RWPE2 (cell line): ENCODE data around the gene ACSBG1.

ENCODE experiments used
- ATAC-seq: fragments of 200-7000 bp; cut with Tn5 transposase; 3 replicates; pipeline ENCODE4 v1.9.1; 2021; ENCODE audit warnings: low read depth
- DNase-seq: peaks from one replicate; pipeline ENCODE4 v3.0.0-alpha.2; 2020; ENCODE audit warnings: low spot score
- H3K27ac ChIP-seq: fragments of 450-650 bp; 2 replicates; pipeline ENCODE4 v1.5.1; 2017; ENCODE audit warnings: mild to moderate bottlenecking; ENCODE audit not compliant: poor library complexity, severe bottlenecking
- H3K27me3 ChIP-seq: fragments of 250-450 bp; sonication (Bioruptor Pico); 2 replicates; pipeline ENCODE4 v1.5.1; 2021; ENCODE audit warnings: mild to moderate bottlenecking, moderate library complexity; ENCODE audit not compliant: insufficient read depth, poor library complexity, severe bottlenecking
- H3K36me3 ChIP-seq: fragments of 250-450 bp; sonication (Bioruptor Pico); 2 replicates; pipeline ENCODE4 v1.5.1; 2020; ENCODE audit warnings: low read depth, mild to moderate bottlenecking, moderate library complexity
- H3K4me1 ChIP-seq: fragments of 250-450 bp; sonication (Bioruptor Pico); 2 replicates; pipeline ENCODE4 v1.5.1; 2021; ENCODE audit warnings: mild to moderate bottlenecking, moderate library complexity; ENCODE audit not compliant: insufficient read depth, poor library complexity, severe bottlenecking
- H3K4me3 ChIP-seq: fragments of 250-450 bp; sonication (Bioruptor Pico); 2 replicates; pipeline ENCODE4 v1.5.1; 2021; ENCODE audit warnings: mild to moderate bottlenecking, moderate library complexity; ENCODE audit not compliant: severe bottlenecking
- H3K9me3 ChIP-seq: fragments of 250-450 bp; sonication (Bioruptor Pico); 2 replicates; pipeline ENCODE4 v1.5.1; 2021; ENCODE audit warnings: mild to moderate bottlenecking, moderate library complexity; ENCODE audit not compliant: severe bottlenecking
- CTCF ChIP-seq: fragments of 450-650 bp; IDR thresholded peaks from one replicate; pipeline ENCODE4 v1.5.1; 2017; ENCODE audit warnings: mild to moderate bottlenecking, moderate library complexity; ENCODE audit not compliant: poor library complexity, severe bottlenecking

The ACSBG1 gene

GRCh38 chr15:78274994-78275393 lies 40.6 kb upstream of the ACSBG1 start:
- no peak overlapping the region for H3K27ac ChIP-seq
- no peak for DNase-seq
- no peaks in the 10 kb centered on the region; the same call in 1 of the 2 replicates for H3K36me3 ChIP-seq
- H3K4me1 ChIP-seq = no peaks in the 10 kb centered on the region
- no peaks in the 10 kb centered on the region for H3K9me3 ChIP-seq
- TF ChIP-seq CTCF = no peak
- no peak for ATAC-seq
- no peaks in the 10 kb centered on the region for H3K27me3 ChIP-seq
- no peak overlapping the region for H3K4me3 ChIP-seq

GRCh38 chr15:78272776-78273175 lies 38.4 kb upstream of the ACSBG1 start:
- no peaks in the 10 kb centered on the region for H3K9me3 ChIP-seq
- no peaks in the 10 kb centered on the region; the same call in 1 of the 2 replicates for H3K36me3 ChIP-seq
- H3K4me1 ChIP-seq = no peaks in the 10 kb centered on the region
- DNase-seq (no peak), ATAC-seq (no peak)
- no peaks in the 10 kb centered on the region for H3K27me3 ChIP-seq
- H3K27ac ChIP-seq = no peak overlapping the region
- no peak overlapping the region for H3K4me3 ChIP-seq
- no peak for TF ChIP-seq CTCF

- no peak for DNase-seq
- H3K4me3 ChIP-seq = no peak overlapping the region
- H3K27me3 ChIP-seq = no peaks in the 10 kb centered on the region
- H3K36me3 ChIP-seq = no peaks in the 10 kb centered on the region; the same call in 1 of the 2 replicates
- no peaks in the 10 kb centered on the region for H3K9me3 ChIP-seq
- no peak overlapping the region for H3K27ac ChIP-seq
- no peaks in the 10 kb centered on the region for H3K4me1 ChIP-seq
- ATAC-seq = no peak
- TF ChIP-seq CTCF = no peak
These were observed 38.0 kb upstream of the ACSBG1 start for GRCh38 chr15:78272316-78272715.

GRCh38 chr15:78266806-78267205 lies 32.4 kb upstream of the ACSBG1 start:
- ATAC-seq (no peak), DNase-seq (no peak)
- Histone ChIP-seq H3K27ac (no peak overlapping the region), H3K36me3 (no peaks in the 10 kb centered on the region), H3K27me3 (no peaks in the 10 kb centered on the region), H3K4me3 (no peak overlapping the region), H3K4me1 (peaks cover 11% of the 10 kb centered on the region), H3K9me3 (no peaks in the 10 kb centered on the region)
- TF ChIP-seq CTCF = no peak

GRCh38 chr15:78266229-78266628 lies 31.9 kb upstream of the ACSBG1 start:
- peak; percentile 47 for ATAC-seq
- Histone ChIP-seq H3K27ac (no peak overlapping the region), H3K27me3 (no peaks in the 10 kb centered on the region), H3K9me3 (no peaks in the 10 kb centered on the region), H3K36me3 (no peaks in the 10 kb centered on the region), H3K4me3 (no peak overlapping the region), H3K4me1 (peaks cover 11% of the 10 kb centered on the region)
- no peak for TF ChIP-seq CTCF
- no peak for DNase-seq
